Smooth muscle cell (in vitro differentiated cells): ENCODE results near the gene CPT1C. TPM values are rescaled to one million over a fixed set of nuclear protein-coding genes. Genes with fewer than 3 reads are reported as not detected.

Experiments
- DNase-seq: peaks from one replicate; lab custom pipeline; 2025; ENCODE audit not compliant: unreplicated experiment; lab: John Stamatoyannopoulos, UW
- H2AFZ ChIP-seq: fragments of 200-600 bp; sonication (generic); 2 replicates; pipeline ENCODE4 v1.6.0; 2016; ENCODE audit warnings: antibody characterized with exemption, low read depth, mild to moderate bottlenecking
- H3F3A ChIP-seq: fragments of 200-600 bp; sonication (generic); 2 replicates; pipeline ENCODE4 v1.6.0; 2017; ENCODE audit warnings: antibody characterized with exemption, low read depth
- H3K27ac ChIP-seq: fragments of 200-600 bp; sonication (generic); 2 replicates; pipeline ENCODE4 v1.5.1; 2016; ENCODE audit warnings: low read depth, mild to moderate bottlenecking
- H3K27me3 ChIP-seq: fragments of 200-600 bp; sonication (generic); 2 replicates; pipeline ENCODE4 v1.6.1; 2016; ENCODE audit warnings: low read depth, mild to moderate bottlenecking
- H3K36me3 ChIP-seq: fragments of 200-600 bp; sonication (generic); 2 replicates; pipeline ENCODE4 v1.5.1; 2016; ENCODE audit warnings: low read depth
- H3K4me1 ChIP-seq: fragments of 200-600 bp; sonication (generic); 2 replicates; pipeline ENCODE4 v1.5.1; 2016; ENCODE audit warnings: low read depth
- H3K4me2 ChIP-seq: fragments of 200-600 bp; sonication (generic); 2 replicates; pipeline ENCODE4 v1.6.0; 2016; ENCODE audit warnings: mild to moderate bottlenecking
- H3K4me3 ChIP-seq: fragments of 200-600 bp; sonication (generic); 2 replicates; pipeline ENCODE4 v1.5.1; 2016; ENCODE audit warnings: mild to moderate bottlenecking
- H3K79me2 ChIP-seq: fragments of 200-600 bp; sonication (generic); 2 replicates; pipeline ENCODE4 v1.6.0; 2016; ENCODE audit warnings: low read depth, mild to moderate bottlenecking
- H3K9ac ChIP-seq: fragments of 200-600 bp; sonication (generic); 2 replicates; pipeline ENCODE4 v1.6.0; 2016; ENCODE audit warnings: low read depth
- H3K9me3 ChIP-seq: fragments of 200-600 bp; sonication (generic); replicated peaks from 2 replicates; pipeline ENCODE4 v1.5.1; 2016; ENCODE audit warnings: low read depth
- H4K20me1 ChIP-seq: fragments of 200-600 bp; sonication (generic); 2 replicates; pipeline ENCODE4 v1.6.0; 2016; ENCODE audit warnings: low read depth
- WGBS: methylation state at CpG from one replicate; pipeline ENCODE4 v1.1.7; 2016; ENCODE audit warnings: low lambda C conversion rate; 5-methylcytosine and 5-hydroxymethylcytosine counted together
- polyA plus RNA-seq: library from polyadenylated mRNA; unstranded; fragments of >200 nt; fragmentation: Nextera tagmentation; extraction: Ambion mirVana; gene quantifications from 2 replicates; pipeline ENCODE4 v1.2.1, GENCODE V29; 2016
- total RNA-seq: library from RNA; depleted of rRNA; stranded (reverse); fragments of >200 nt; gene quantifications from 2 replicates; pipeline ENCODE4 v1.2.3, GENCODE V29; 2014
- TF ChIP-seq, protein P1 (sequence below): fragments of 200-600 bp; sonication (generic); IDR thresholded peaks from 2 replicates; pipeline ENCODE4 v1.5.1; 2017; ENCODE audit warnings: borderline replicate concordance, mild to moderate bottlenecking, antibody characterized with exemption; ENCODE audit not compliant: insufficient read depth, poor library complexity, severe bottlenecking

CPT1C gene
- total and polyA plus RNA-seq, 2 experiments from 2014 or later = 19.7 to 20.0 TPM

DNA sequence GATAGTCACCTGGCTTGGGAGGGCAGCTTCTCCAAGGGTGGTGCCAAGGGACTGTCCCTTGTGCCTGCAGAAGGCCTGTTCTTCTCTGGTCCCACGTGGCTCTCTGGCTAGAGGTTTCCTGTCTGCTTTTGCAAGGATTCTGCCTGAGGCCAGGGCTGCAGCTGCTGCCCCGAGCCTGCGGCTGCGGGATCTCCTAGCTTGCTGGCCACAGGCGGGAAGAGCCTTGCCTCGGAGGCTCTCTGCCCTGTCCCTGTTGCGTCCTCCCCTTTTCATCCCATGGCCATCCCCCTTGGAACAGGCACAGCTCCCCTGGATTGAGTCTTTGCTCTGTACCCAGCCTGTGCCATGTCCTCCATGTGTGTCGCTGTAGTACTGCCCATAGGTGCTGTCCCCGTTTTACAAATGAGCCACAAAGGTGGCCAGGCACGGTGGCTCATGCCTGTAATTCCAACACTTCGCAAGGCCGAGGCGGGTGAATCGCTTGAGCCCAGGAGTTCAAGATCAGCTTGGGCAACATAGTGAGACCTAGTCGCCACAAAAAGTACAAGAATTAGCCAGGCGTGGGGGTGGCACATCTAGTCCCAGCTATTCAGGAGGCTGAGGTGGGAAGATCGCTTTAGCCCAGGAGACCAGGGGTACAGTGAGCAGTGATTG lies 34.3 kb upstream of the CPT1C start:
- no peaks in the 10 kb centered on the region for H3K36me3 ChIP-seq
- H4K20me1 ChIP-seq = peaks cover 27% of the 10 kb centered on the region
- 95% methylated on average over 17 of the region's 17 CpGs for WGBS
- H3K4me2 ChIP-seq = no peak overlapping the region
- H3F3A ChIP-seq = no peaks in the 10 kb centered on the region
- TF ChIP-seq, protein P1, sequence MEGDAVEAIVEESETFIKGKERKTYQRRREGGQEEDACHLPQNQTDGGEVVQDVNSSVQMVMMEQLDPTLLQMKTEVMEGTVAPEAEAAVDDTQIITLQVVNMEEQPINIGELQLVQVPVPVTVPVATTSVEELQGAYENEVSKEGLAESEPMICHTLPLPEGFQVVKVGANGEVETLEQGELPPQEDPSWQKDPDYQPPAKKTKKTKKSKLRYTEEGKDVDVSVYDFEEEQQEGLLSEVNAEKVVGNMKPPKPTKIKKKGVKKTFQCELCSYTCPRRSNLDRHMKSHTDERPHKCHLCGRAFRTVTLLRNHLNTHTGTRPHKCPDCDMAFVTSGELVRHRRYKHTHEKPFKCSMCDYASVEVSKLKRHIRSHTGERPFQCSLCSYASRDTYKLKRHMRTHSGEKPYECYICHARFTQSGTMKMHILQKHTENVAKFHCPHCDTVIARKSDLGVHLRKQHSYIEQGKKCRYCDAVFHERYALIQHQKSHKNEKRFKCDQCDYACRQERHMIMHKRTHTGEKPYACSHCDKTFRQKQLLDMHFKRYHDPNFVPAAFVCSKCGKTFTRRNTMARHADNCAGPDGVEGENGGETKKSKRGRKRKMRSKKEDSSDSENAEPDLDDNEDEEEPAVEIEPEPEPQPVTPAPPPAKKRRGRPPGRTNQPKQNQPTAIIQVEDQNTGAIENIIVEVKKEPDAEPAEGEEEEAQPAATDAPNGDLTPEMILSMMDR = no peak
- H3K79me2 ChIP-seq = no peaks in the 10 kb centered on the region
- no peaks in the 10 kb centered on the region for H3K4me1 ChIP-seq
- no peak overlapping the region for H2AFZ ChIP-seq
- H3K9me3 ChIP-seq = no peaks in the 10 kb centered on the region
- no peak overlapping the region for H3K4me3 ChIP-seq
- DNase-seq = no peak
- no peak overlapping the region for H3K27ac ChIP-seq
- no peaks in the 10 kb centered on the region for H3K27me3 ChIP-seq
- H3K9ac ChIP-seq = no peak overlapping the region

DNA sequence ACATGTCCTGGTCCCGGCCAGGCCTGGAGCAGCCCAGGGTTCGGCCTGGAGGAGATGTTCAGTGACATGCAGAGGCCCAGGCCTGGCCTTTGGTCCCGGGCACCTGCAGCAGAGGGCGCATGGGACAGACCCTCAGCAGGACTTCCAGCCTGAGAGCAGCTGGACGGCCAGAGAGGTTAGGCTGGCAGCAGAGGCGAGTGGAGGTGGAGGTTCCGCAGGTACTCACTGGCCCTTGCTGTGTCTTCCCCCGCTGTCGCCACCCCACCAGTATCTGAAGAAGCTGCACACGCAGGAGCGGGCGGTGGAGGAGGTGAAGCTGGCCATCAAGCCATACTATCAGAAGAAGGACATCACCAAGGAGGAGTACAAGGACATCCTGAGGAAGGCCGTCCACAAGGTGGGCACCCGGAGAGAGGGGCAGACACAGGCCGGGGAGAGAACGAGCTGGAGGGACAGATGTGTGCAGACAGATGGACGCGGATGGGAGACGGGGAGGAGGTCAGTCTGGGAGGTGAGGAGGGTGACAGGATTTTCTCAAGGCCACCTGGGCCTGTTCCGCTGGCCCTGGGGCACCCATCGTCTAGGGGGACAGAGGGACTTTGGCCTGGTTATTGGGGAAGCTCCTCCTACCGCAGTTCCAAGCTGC lies 33.3 kb upstream of the CPT1C start:
- TF ChIP-seq, protein P1 = no peak
- Histone ChIP-seq H3K79me2 (no peaks in the 10 kb centered on the region), H3K27ac (no peak overlapping the region), H3K27me3 (no peaks in the 10 kb centered on the region), H3K9ac (no peak overlapping the region), H3F3A (no peaks in the 10 kb centered on the region), H3K4me3 (no peak overlapping the region), H3K9me3 (no peaks in the 10 kb centered on the region), H3K4me2 (no peak overlapping the region), H3K36me3 (no peaks in the 10 kb centered on the region), H3K4me1 (no peaks in the 10 kb centered on the region), H2AFZ (no peak overlapping the region), H4K20me1 (peaks cover 27% of the 10 kb centered on the region)
- no peak for DNase-seq
- WGBS = 97% methylated on average over 22 of the region's 22 CpGs

- Histone ChIP-seq H3K27ac (no peak overlapping the region), H3K79me2 (no peaks in the 10 kb centered on the region), H3K4me3 (no peak overlapping the region), H3K4me2 (no peak overlapping the region), H2AFZ (no peak overlapping the region), H3K27me3 (no peaks in the 10 kb centered on the region), H3K36me3 (no peaks in the 10 kb centered on the region), H3K9ac (no peak overlapping the region), H4K20me1 (peaks cover 27% of the 10 kb centered on the region), H3K9me3 (no peaks in the 10 kb centered on the region), H3F3A (no peaks in the 10 kb centered on the region), H3K4me1 (no peaks in the 10 kb centered on the region)
- TF ChIP-seq, protein P1 = no peak
- 95% methylated on average over 13 of the region's 15 CpGs for WGBS
- no peak for DNase-seq
These were observed 32.8 kb upstream of the CPT1C start for GRCh38 chr19:49658139-49658517.
